Parathyroid adenoma (tissue), 2 donors: ENCODE data around the gene MAP1LC3B.

Source experiments
- H2AFZ ChIP-seq: fragments of 300-600 bp; sonication (generic); one replicate; pipeline ENCODE4 v1.7.0; 2017; ENCODE audit warnings: antibody characterized with exemption, mild to moderate bottlenecking
- H3K27ac ChIP-seq: fragments of 300-600 bp; sonication (generic); one replicate; pipeline ENCODE4 v1.7.0; 2017
- H3K27me3 ChIP-seq: fragments of 300-600 bp; sonication (generic); one replicate; pipeline ENCODE4 v1.7.0; 2017; ENCODE audit warnings: low read length; ENCODE audit not compliant: control insufficient read depth, insufficient read depth
- H3K36me3 ChIP-seq: fragments of 300-600 bp; sonication (generic); one replicate; pipeline ENCODE4 v1.7.0; 2017; ENCODE audit warnings: low read length; ENCODE audit not compliant: control insufficient read depth, insufficient read depth
- H3K4me1 ChIP-seq: fragments of 300-600 bp; sonication (generic); one replicate; pipeline ENCODE4 v1.7.0; 2017; ENCODE audit warnings: control low read depth
- H3K4me2 ChIP-seq: fragments of 300-600 bp; sonication (generic); one replicate; pipeline ENCODE4 v1.7.0; 2017; ENCODE audit warnings: low read length
- H3K4me3 ChIP-seq: fragments of 300-600 bp; sonication (generic); one replicate; pipeline ENCODE4 v1.7.0; 2017; ENCODE audit warnings: low read depth, low read length
- H3K79me2 ChIP-seq: fragments of 300-600 bp; sonication (generic); one replicate; pipeline ENCODE4 v1.7.0; 2017; ENCODE audit warnings: control low read depth
- H3K9ac ChIP-seq: fragments of 300-600 bp; sonication (generic); one replicate; pipeline ENCODE4 v1.7.0; 2017; ENCODE audit warnings: mild to moderate bottlenecking
- H3K9me3 ChIP-seq: fragments of 300-600 bp; sonication (generic); one replicate; pipeline ENCODE4 v1.7.0; 2017; ENCODE audit warnings: low read length; ENCODE audit not compliant: control insufficient read depth
- TF ChIP-seq, protein P1 (sequence below): fragments of 300-600 bp; sonication (generic); IDR thresholded peaks from one replicate; pipeline ENCODE4 v1.7.0; 2017; ENCODE audit warnings: antibody characterized with exemption, mild to moderate bottlenecking
- donor health status: primary hyperparathyroidism.

The MAP1LC3B gene

DNA sequence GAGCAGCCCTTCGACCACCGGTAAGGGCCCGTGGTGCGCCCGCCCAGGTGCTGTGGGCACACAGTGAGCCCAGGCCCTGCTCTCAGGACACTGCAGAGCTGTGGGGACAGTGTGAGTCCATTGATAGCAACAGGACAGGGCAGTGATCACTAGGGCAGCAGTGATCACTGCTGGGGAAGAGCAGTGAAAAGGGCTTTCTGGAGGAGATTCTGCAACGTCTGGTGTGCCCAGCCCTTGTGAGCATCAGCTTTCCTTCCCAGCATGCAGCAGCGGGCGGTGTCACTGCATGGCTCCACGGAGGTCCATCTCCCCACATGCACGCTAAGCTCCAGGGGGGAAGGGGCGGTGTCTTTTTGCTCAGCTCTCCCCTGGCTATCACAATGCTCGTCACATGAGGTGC is 32.1 kb downstream of the MAP1LC3B start:
- no peaks in the 10 kb centered on the region for H3K36me3 ChIP-seq
- no peak overlapping the region for H2AFZ ChIP-seq
- no peaks in the 10 kb centered on the region for H3K9me3 ChIP-seq

DNA sequence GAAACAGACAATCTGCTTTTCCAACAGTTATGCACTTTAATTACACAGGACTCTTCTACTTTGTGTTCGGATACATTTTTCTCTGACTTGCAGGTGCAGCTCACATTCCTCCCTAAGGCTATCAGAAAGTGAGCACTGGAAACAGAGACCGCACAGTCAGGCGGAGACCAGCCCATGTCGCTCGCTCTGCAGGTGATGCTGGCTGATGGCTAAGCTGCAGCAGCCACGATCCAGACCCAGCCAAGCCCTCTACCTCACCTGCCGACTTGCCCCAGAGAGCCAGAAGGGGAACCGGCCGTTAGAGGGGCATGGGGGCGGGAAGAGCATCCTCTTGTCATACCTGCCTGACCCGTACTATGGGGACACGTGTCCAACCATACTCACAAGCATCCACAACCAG is 33.8 kb downstream of the MAP1LC3B start:
- Histone ChIP-seq H3K4me2 (no peak overlapping the region), H3K9me3 (no peaks in the 10 kb centered on the region), H3K36me3 (no peaks in the 10 kb centered on the region), H3K4me1 (no peaks in the 10 kb centered on the region), H3K27me3 (no peaks in the 10 kb centered on the region), H2AFZ (no peak overlapping the region), H3K27ac (no peak overlapping the region), H3K4me3 (no peak overlapping the region), H3K79me2 (peaks cover 41% of the 10 kb centered on the region), H3K9ac (no peak overlapping the region)
- TF ChIP-seq, protein P1, sequence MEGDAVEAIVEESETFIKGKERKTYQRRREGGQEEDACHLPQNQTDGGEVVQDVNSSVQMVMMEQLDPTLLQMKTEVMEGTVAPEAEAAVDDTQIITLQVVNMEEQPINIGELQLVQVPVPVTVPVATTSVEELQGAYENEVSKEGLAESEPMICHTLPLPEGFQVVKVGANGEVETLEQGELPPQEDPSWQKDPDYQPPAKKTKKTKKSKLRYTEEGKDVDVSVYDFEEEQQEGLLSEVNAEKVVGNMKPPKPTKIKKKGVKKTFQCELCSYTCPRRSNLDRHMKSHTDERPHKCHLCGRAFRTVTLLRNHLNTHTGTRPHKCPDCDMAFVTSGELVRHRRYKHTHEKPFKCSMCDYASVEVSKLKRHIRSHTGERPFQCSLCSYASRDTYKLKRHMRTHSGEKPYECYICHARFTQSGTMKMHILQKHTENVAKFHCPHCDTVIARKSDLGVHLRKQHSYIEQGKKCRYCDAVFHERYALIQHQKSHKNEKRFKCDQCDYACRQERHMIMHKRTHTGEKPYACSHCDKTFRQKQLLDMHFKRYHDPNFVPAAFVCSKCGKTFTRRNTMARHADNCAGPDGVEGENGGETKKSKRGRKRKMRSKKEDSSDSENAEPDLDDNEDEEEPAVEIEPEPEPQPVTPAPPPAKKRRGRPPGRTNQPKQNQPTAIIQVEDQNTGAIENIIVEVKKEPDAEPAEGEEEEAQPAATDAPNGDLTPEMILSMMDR = no peak

More for the DNA sequence above, 32.1 kb downstream of the MAP1LC3B start:
- TF ChIP-seq, protein P1 = no peak
- no peaks in the 10 kb centered on the region for H3K4me1 ChIP-seq
- H3K79me2 ChIP-seq = peaks cover 49% of the 10 kb centered on the region
- no peak overlapping the region for H3K9ac ChIP-seq
- H3K4me2 ChIP-seq = no peak overlapping the region
- H3K27me3 ChIP-seq = no peaks in the 10 kb centered on the region
- no peak overlapping the region for H3K4me3 ChIP-seq
- H3K27ac ChIP-seq = no peak overlapping the region

DNA sequence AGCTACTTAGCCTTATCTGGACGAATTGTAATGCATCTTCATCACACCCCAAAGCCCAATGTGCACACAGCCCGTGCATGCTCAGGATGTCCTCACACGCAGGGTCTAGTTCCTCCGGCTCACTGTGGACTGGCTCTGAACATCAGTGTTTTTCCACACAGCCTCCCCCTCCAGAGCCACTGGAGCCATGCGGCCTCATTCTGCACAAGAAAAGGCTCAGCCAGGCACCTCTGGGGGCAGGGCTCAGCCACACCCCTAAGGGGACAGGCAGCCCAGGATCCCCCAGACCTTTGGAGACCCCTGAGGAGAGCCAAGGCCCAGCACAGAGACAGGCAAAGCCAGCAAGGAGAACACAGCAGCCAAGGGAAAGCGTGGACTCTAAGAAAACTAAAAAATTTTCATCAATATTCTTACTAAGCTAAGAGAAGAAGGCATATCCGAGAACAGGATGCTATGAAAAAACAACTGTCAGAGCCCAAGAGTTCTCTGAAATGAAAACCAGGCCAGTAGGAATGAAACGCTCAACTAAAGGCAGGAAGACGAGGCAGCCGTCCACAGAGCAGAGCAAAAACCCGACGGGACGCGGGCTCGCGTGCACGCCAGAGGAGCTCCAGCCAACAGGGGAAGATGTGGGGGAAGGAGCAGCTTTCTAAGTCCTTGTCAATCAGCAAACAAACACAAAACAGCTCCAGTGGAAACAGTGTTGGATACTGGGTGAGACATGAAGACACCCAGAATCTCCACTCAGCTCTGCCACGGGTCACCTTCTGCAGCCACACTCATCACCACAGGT is 34.5 kb downstream of the MAP1LC3B start:
- Histone ChIP-seq H3K4me2 (no peak overlapping the region), H3K27me3 (no peaks in the 10 kb centered on the region), H3K4me3 (no peak overlapping the region), H3K9me3 (no peaks in the 10 kb centered on the region), H3K9ac (no peak overlapping the region), H3K36me3 (no peaks in the 10 kb centered on the region), H3K79me2 (peaks cover 37% of the 10 kb centered on the region), H2AFZ (no peak overlapping the region), H3K27ac (no peak overlapping the region), H3K4me1 (no peaks in the 10 kb centered on the region)
- TF ChIP-seq, protein P1 = no peak

DNA sequence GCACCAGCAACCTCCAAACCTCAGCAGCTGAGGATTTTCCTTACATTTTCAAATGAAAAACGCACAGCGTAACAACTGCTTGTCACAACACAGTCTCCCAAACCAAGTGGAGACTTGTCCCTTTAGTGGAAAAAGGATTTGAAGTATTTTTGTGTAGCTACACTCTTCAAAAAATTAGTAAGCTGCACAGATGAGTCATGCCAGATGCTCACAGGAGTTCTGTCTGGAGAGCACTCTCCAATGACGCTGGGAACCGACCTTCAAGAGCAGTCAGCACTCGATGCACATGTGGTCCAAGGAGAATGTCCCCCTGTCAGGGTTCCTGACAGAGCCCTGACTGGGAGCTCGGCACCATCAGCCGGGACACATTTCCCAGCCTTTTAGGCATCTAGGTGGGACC is 39.8 kb downstream of the MAP1LC3B start:
- Histone ChIP-seq H3K4me2 (no peak overlapping the region), H3K9me3 (no peaks in the 10 kb centered on the region), H3K27me3 (no peaks in the 10 kb centered on the region), H3K27ac (no peak overlapping the region), H2AFZ (no peak overlapping the region), H3K9ac (no peak overlapping the region), H3K79me2 (peaks cover 46% of the 10 kb centered on the region), H3K4me3 (no peak overlapping the region), H3K36me3 (no peaks in the 10 kb centered on the region), H3K4me1 (no peaks in the 10 kb centered on the region)
- TF ChIP-seq, protein P1 = no peak
